D721Med (cell line): ENCODE measurements around the gene THBD.

ENCODE experiments used
- DNase-seq: peaks from one replicate; pipeline ENCODE4 v3.0.0; 2011; ENCODE audit warnings: low spot score; ENCODE audit not compliant: insufficient read length
- FAIRE-seq: peaks from 2 replicates; lab custom pipeline; 2011; peaks lifted over from hg19 to GRCh38; lab: Jason Lieb, UNC
- CTCF ChIP-seq: IDR thresholded peaks from 2 replicates; pipeline ENCODE4 v1.5.1; 2012; ENCODE audit warnings: mild to moderate bottlenecking, control low read depth; ENCODE audit not compliant: insufficient read depth; ENCODE audit errors: missing control alignments

The THBD gene

GRCh38 chr20:23050847-23051627 is 1.6 kb upstream of the THBD start:
- no peak for FAIRE-seq
- TF ChIP-seq CTCF: peak; percentile 13
- DNase-seq: no peak

GRCh38 chr20:23050076-23050838 is 785 bp upstream of the THBD start:
- FAIRE-seq (no peak), DNase-seq (no peak)
- TF ChIP-seq CTCF: no peak

DNA sequence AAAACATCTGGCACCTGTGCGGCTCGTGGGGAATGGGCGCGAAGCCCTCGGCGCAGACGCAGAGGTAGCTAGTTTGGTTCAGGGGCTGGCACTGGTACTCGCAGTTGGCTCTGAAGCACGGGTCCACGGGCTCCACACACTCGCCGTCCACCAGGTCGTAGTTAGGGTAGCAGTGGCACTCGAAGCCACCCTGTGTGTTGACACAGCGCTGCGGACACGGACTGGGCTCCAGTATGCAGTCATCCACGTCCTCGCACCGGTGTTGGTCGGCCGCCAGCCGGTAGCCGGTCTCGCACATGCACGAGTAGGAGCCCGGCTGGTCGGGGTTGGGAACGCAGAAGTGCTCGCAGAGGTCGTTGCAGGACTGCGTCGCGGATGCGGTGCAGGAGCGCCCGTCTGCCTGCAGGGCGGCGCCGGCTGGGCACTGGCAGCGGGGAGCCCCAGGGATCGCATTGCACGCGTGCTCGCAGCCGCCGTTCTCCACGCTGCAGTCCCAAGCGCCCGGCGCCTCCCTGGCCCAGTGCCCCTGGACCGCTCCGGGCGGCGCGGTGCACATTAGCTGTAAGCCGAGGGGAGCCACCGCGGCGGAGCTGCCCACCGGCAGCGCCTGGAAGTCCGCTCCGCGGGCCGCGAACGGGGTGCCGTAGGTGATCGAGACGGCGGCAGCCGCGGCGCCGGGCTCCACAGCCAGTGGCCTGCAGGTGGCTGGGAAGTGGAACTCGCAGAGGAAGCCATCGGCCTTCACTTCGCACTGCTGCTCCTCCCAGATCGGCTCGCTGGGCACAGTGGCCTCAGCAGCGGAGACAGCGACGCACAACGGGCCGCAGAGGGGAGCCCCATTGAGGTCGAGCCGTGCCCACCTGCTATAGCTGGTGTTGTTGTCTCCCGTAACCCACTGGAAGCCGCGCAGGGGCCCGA is 930 bp downstream of the THBD start:
- FAIRE-seq (no peak), DNase-seq (no peak)
- no peak for TF ChIP-seq CTCF

- no peak for TF ChIP-seq CTCF
- FAIRE-seq (no peak), DNase-seq (no peak)
These were observed 1.7 kb downstream of the THBD start for GRCh38 chr20:23047738-23048214.

- DNase-seq (no peak), FAIRE-seq (no peak)
- no peak for TF ChIP-seq CTCF
These were observed 2.3 kb downstream of the THBD start for GRCh38 chr20:23047001-23047737.

DNA sequence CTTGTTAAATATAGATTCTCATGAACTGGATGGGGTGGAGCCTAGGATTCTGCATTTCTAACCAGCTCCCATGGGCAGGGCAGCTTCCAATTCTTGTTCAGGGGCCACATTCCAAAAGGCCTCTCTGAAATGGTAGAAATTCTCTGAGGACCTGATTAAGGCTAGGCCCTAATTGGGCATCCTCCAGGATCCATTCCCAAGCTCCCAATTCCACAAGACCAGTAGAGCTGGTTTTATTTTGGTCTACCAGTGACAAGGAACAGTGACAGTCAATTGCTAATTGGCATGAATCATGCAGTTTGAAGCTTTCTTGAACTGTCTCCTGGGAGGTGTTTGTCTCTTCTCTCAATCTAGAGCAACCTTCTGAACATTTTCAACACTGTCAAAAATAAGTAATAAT is 3.0 kb downstream of the THBD start:
- FAIRE-seq (no peak), DNase-seq (no peak)
- TF ChIP-seq CTCF: no peak
